Measurements from ENCODE around the gene PNPLA3. TPM values are rescaled to one million over a fixed set of nuclear protein-coding genes. Genes with fewer than 3 reads are reported as not detected.

The PNPLA3 gene
- total RNA-seq, 1 donor from 2014 or later, result 2.5 TPM

DNA sequence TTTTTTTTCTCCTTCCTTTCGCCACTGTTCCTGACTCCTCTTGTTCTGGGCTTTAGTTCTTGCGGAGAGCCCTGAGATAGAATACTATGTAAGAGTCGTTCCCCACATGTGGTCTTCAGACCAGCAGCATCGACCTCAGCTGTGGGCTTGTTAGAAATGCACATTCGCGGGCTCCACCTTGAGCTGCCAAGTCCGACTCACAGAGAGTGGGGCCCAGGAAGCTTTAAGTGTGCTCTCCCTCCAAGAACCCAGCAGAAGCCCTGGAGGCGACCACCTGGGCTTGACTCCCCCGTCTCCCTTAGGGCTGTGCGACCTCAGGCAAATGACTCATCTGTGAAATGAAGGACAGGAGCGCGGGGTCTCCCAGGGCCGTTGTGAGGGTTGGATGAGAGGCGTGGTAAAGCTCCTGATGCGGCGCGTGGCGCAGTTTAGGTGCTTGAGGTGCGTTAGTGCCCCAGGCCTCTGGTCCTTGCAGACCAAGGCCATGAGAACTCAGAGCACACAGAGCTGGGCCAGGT lies 50.5 kb downstream of the PNPLA3 start:
- no peaks in the 10 kb centered on the region for H3K4me1 Mint-ChIP-seq (ENCODE audit: low read depth)
- no peak for DNase-seq (ENCODE audit: low spot score)
- H3K4me3 Mint-ChIP-seq (ENCODE audit: unreplicated experiment), result no peak overlapping the region
- H3K9me3 Mint-ChIP-seq (ENCODE audit: low read depth), result no peaks in the 10 kb centered on the region
- TF ChIP-seq, protein P1, sequence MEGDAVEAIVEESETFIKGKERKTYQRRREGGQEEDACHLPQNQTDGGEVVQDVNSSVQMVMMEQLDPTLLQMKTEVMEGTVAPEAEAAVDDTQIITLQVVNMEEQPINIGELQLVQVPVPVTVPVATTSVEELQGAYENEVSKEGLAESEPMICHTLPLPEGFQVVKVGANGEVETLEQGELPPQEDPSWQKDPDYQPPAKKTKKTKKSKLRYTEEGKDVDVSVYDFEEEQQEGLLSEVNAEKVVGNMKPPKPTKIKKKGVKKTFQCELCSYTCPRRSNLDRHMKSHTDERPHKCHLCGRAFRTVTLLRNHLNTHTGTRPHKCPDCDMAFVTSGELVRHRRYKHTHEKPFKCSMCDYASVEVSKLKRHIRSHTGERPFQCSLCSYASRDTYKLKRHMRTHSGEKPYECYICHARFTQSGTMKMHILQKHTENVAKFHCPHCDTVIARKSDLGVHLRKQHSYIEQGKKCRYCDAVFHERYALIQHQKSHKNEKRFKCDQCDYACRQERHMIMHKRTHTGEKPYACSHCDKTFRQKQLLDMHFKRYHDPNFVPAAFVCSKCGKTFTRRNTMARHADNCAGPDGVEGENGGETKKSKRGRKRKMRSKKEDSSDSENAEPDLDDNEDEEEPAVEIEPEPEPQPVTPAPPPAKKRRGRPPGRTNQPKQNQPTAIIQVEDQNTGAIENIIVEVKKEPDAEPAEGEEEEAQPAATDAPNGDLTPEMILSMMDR (IDR thresholded peaks at IDR 0.05), result no peak
- H3K36me3 Mint-ChIP-seq (ENCODE audit: low read depth), result peaks cover 35% of the 10 kb centered on the region
- no peak overlapping the region for H3K27ac Mint-ChIP-seq (ENCODE audit: unreplicated experiment)
- H3K27me3 Mint-ChIP-seq (ENCODE audit: low read depth), result no peaks in the 10 kb centered on the region

DNA sequence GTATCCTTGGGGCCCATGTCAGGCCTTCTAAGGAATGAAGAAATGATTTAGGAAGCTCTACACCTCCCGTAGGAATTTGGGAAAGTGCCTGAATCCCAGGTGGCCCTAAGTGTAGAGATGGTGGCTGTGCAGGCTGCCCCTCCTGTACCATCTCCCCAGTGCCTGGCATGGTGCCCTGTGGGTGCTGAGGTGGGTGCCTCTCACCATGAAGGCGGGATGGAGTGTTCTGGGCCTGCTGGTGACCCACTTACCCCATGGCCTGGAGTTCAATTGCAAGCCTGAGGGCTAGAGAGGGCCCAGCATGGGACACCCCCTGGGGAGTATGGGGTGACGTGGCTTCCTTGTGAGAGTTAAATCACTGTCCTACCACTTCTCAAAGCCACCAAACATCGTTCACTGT lies 51.4 kb downstream of the PNPLA3 start:
- no peaks in the 10 kb centered on the region for H3K27me3 Mint-ChIP-seq (ENCODE audit: low read depth)
- peaks cover 37% of the 10 kb centered on the region for H3K36me3 Mint-ChIP-seq (ENCODE audit: low read depth)
- H3K4me1 Mint-ChIP-seq (ENCODE audit: low read depth), result no peaks in the 10 kb centered on the region
- H3K9me3 Mint-ChIP-seq (ENCODE audit: low read depth), result no peaks in the 10 kb centered on the region
- no peak for DNase-seq (ENCODE audit: low spot score)
- H3K4me3 Mint-ChIP-seq (ENCODE audit: unreplicated experiment), result no peak overlapping the region
- TF ChIP-seq, protein P1 (IDR thresholded peaks at IDR 0.05), result no peak
- no peak overlapping the region for H3K27ac Mint-ChIP-seq (ENCODE audit: unreplicated experiment)

DNA sequence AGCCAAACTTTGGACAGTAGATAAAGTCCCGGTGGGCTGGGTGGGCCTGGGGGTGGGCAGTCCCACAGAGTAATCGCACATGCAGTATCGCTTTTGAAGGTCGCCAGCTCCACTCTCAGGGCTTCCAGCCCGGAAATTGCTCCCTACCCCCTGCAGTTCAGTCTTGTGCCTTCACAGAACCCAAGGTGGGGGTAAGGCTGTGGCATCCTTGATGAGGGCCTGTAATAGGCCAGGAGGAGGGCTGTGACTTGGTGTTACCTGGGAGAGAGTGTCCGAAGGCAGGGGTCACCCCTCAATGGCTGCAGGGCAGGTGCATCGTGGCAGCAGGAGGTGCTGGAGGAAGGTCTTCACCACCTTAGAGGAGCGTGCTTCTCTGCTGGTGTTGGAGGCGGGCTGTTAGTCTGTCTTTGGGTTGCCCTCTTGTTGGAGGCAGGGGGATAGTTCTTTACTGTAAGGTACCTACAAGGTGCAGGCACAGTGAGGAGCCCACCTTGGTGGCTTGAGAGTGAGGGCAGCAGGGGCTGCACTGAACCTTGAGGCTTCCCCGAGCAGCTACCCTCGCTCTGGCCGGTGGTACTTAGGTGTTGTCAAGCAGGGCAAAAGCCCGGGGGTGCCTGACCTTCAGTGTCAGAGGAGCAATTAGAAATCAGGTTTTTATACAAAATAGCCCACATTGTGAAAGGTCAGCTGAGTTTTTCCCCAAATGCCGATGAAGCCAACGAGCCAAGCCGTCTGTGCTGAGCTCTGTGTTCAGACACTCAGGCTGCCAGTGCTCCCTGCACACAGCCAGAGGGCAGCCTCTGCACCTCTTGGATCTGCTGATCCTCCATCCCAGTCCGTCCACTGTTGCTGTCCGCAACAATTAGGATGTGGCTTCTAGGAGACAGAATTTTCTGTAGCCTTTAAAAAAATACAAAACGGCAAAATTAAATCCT lies 53.5 kb downstream of the PNPLA3 start:
- H3K27me3 Mint-ChIP-seq (ENCODE audit: low read depth), result no peaks in the 10 kb centered on the region
- H3K36me3 Mint-ChIP-seq (ENCODE audit: low read depth), result peaks cover 45% of the 10 kb centered on the region
- TF ChIP-seq, protein P1 (IDR thresholded peaks at IDR 0.05), result peak; percentile 16
- no peaks in the 10 kb centered on the region for H3K9me3 Mint-ChIP-seq (ENCODE audit: low read depth)
- DNase-seq (ENCODE audit: low spot score), result no peak
- H3K4me1 Mint-ChIP-seq (ENCODE audit: low read depth), result no peaks in the 10 kb centered on the region
- H3K27ac Mint-ChIP-seq (ENCODE audit: unreplicated experiment), result no peak overlapping the region
- H3K4me3 Mint-ChIP-seq (ENCODE audit: unreplicated experiment), result no peak overlapping the region

DNA sequence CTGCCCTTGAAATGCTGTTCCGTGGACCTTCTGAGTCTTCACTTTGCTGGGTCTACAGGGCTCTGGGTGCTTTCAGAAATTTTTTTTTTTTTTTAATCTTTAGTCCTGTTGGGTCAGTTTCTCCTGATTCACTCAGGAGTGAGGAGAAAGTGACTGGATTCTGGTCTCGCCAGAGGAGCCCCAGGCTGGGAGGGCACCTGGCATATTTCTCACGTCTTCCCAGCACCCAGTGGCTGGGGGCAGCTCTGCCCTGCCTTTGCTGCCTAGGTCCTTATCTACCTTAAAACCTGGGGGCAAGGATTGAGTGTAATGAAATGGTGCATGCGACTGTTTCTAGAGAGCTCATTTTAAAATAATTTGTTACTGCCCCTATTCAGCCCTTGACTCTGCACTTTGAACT lies 55.0 kb downstream of the PNPLA3 start:
- H3K9me3 Mint-ChIP-seq (ENCODE audit: low read depth), result no peaks in the 10 kb centered on the region
- peaks cover 43% of the 10 kb centered on the region for H3K36me3 Mint-ChIP-seq (ENCODE audit: low read depth)
- H3K27ac Mint-ChIP-seq (ENCODE audit: unreplicated experiment), result no peak overlapping the region
- H3K4me1 Mint-ChIP-seq (ENCODE audit: low read depth), result no peaks in the 10 kb centered on the region
- no peak for DNase-seq (ENCODE audit: low spot score)
- H3K4me3 Mint-ChIP-seq (ENCODE audit: unreplicated experiment), result no peak overlapping the region
- no peaks in the 10 kb centered on the region for H3K27me3 Mint-ChIP-seq (ENCODE audit: low read depth)
- TF ChIP-seq, protein P1 (IDR thresholded peaks at IDR 0.05), result no peak

DNA sequence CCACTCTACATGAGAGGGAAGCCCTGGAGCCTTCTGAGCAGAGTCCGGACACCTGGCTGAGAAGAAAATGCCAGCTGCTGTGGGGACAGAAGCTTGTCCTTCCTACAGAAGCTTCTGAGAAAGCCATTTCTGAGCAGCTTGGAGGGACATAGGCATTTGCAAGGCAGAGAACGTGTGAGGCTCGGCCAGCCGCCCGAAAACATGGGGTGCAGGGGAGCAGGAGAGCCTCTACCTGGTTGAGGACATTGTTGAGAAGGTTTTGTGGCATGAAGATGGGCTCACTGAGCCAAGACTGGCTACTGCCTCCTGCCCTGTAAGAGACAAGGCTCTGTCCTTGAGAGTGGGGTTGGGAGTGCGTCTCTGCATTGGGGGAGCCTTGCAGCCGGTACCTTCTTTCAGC lies 57.0 kb downstream of the PNPLA3 start:
- H3K4me3 Mint-ChIP-seq (ENCODE audit: unreplicated experiment), result no peak overlapping the region

More for the DNA sequence above, 57.0 kb downstream of the PNPLA3 start:
- no peak for DNase-seq (ENCODE audit: low spot score)
- Mint-ChIP-seq H3K4me1 (ENCODE audit: low read depth) (no peaks in the 10 kb centered on the region), H3K27ac (ENCODE audit: unreplicated experiment) (no peak overlapping the region), H3K27me3 (ENCODE audit: low read depth) (no peaks in the 10 kb centered on the region), H3K9me3 (ENCODE audit: low read depth) (no peaks in the 10 kb centered on the region), H3K36me3 (ENCODE audit: low read depth) (peaks cover 46% of the 10 kb centered on the region)
- TF ChIP-seq, protein P1 (IDR thresholded peaks at IDR 0.05), result no peak

All from chondrocyte (in vitro differentiated cells).